G401.6 (cell line): ENCODE measurements around the gene PLEKHA6.

ENCODE experiments used
- FAIRE-seq: peaks from 2 replicates; lab custom pipeline; 2012; peaks lifted over from hg19 to GRCh38; lab: Jason Lieb, UNC

PLEKHA6 gene

DNA sequence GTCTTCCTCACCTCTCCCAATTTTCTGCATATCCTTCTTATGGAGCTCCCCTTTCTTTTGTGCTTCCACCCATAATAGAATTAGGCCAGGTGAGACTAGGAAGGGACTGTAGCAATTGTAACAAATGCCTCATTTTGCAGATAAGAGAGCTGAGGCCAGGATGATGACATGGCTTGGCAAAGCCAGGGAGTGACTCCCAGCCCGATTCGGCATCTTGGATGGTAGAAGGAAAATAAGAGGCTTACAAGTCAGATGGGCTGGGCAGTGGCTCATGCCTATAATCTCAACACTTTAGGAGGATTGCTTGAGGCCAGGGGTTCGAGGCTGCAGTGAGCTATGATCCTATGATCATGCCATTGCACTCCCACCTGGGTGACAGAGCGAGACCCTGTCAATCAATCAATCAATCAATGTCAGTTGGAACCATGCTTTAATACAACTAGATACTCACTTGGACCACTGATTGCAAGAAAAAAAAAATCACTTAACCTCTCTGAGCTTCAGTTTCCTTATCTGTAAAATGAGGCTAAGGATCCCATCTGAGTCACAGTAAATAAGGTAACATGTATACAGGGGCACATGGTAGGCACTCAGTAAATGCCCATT lies 51.6 kb downstream of the PLEKHA6 start:
- FAIRE-seq, result no peak

DNA sequence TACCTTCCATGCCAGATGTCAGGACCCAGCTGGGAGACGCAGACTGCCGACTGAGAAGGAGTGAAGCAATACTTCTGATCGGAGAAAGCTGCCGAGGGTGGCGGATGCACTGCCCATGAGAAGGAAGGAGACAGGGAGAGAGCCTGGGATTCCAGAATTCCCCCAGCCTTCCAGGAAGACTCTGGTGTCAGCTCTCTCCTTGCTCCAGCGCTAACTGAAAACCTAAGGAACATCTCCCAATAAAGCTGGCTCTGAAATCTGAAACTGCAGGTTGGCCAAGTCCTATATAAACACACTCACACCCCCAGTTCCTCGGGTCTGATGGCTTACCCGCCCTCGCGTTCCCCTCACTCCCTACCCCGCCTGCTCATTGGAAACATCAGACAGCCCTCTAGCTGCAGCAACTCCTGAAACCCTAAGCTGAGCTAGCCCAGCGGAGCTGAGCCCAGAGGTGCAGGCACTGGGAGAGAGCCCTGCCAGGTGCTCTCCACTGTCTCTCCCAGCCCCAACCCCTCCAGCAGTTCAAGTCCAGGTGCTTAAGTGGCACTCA lies 52.3 kb downstream of the PLEKHA6 start:
- no peak for FAIRE-seq

GRCh38 chr1:204306076-204306475 lies 53.7 kb downstream of the PLEKHA6 start:
- FAIRE-seq, result no peak

- no peak for FAIRE-seq
Observed at GRCh38 chr1:204304067-204304466, 55.7 kb downstream of the PLEKHA6 start.

DNA sequence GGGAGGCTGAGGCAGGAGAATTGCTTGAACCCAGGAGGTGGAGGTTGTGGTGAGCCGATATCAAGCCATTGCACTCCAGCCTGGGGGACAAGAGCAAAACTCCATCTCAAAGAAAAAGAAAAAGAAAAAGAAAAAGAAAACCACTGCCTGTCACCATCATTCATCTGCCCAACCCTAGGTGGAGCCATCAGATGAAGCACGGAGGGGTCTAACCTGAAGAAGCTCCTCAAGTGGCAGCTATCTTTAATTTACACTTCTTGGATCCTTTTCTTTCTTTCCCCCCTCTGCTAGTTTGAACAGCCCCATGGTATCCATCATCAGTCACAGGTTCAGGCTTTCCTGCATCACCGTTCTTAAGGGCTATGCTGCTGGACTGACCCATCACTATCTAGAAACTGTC lies 57.0 kb downstream of the PLEKHA6 start:
- FAIRE-seq, result no peak

GRCh38 chr1:204301171-204301957 lies 58.4 kb downstream of the PLEKHA6 start:
- FAIRE-seq, result no peak

GRCh38 chr1:204299814-204300365 lies 59.8 kb downstream of the PLEKHA6 start:
- no peak for FAIRE-seq

DNA sequence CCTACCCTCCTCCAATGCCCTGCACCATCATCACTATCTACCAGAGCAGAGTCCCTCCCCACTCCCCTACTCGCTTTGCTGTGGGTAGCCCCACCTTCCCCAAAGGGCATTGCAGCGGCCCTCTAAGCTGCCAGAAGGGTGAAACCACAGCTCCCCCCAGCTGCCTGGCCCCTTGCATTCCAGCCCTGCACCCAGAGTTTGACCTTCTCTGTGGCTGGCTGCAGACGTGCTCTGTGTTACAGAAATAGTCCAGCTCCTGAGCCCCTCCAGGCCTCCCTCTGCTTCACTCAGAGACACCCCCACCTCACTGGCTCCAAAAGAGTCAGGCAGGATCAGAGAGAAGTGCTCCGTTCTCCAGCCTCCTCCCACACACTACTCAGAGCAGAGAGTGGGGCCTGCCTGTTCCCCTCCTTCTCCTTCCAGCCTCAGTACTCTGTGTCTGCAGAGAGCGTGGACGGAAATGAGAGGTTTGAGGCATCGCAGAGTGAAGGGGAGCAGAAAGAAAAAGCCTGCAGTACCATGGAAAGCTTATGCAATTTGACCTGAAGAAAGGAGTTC lies 63.2 kb downstream of the PLEKHA6 start:
- no peak for FAIRE-seq

DNA sequence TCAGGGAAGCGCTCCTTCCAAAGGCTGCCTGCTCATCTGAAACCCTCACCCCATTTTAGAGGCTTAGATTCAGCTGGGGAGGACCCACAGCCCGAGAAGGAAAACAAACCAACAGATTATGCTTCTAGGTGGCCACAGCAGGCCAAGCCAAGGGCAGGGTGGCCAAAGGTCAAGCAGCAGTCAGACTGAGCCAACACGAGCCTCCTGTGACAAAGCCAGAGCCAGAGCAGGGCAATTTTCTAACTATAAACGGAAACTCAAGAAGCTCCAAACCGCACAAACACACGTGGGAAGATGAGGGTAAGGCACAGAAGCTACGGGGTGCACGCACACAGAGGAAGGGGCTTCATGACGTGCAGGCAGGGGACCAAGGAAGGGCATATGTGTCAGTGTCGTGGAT lies 64.1 kb downstream of the PLEKHA6 start:
- FAIRE-seq, result no peak

DNA sequence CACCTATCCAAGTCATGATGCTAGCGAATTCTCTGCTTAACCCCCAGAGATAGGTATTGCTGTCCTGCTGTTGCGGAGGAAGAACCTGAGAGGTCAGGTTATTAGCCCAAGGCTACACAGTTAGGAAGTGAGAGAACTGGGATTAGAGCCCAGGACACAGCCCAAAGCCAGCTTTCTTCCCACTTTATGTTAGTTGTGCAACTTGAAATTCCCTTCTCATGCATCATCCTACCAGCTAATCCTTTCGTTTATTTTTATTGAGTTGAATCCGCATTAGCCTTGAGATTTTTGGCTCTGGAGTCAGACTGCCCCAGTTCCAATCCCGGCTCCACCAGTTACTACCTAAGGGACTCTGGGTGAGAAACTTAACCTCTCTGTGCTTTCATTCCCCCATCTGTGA lies 65.4 kb downstream of the PLEKHA6 start:
- no peak for FAIRE-seq

- no peak for FAIRE-seq
Observed at GRCh38 chr1:204293605-204294337, 66.0 kb downstream of the PLEKHA6 start.

DNA sequence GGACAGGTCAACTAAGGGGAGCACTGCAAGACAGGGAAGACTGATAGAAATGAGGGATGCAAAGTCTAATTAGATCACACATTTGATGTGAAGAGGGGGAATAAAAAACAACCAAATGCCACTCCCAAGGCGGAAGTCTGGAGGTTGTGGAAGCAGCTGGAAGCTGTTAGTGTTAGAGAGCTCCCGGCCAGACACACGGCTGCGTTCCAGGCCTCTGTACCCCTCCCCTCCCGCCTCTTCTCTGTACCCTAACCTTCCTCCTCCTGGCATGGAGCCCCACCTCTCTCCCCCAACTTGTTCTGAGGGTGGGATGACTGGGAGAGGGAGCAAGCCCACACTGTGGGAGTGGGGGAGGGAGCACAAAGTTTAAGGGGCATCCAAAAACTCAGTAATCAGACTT lies 67.0 kb downstream of the PLEKHA6 start:
- no peak for FAIRE-seq

- no peak for FAIRE-seq
Observed at GRCh38 chr1:204289280-204289679, 70.4 kb downstream of the PLEKHA6 start.

GRCh38 chr1:204288021-204288588 lies 71.6 kb downstream of the PLEKHA6 start:
- no peak for FAIRE-seq

DNA sequence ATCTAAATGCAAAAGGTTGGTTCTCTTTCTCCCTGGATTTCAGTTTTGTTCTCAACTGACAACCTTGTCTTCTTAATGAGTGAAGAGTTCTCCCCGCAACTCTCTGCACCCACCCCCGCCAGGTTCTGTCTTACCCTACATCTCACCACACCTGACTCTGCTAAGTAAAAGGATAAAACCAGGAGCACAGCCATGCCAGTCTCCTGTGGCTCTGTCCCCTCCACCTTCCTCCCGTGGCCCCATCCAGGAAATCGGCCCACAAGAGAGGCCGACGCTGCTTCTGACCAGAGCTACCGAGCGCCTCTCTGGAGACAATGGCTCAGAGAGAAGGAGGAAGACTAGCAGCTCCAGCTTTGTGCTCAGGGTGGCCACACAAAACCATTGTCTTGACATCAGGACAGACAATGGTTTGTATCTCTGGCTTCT lies 72.2 kb downstream of the PLEKHA6 start:
- no peak for FAIRE-seq

DNA sequence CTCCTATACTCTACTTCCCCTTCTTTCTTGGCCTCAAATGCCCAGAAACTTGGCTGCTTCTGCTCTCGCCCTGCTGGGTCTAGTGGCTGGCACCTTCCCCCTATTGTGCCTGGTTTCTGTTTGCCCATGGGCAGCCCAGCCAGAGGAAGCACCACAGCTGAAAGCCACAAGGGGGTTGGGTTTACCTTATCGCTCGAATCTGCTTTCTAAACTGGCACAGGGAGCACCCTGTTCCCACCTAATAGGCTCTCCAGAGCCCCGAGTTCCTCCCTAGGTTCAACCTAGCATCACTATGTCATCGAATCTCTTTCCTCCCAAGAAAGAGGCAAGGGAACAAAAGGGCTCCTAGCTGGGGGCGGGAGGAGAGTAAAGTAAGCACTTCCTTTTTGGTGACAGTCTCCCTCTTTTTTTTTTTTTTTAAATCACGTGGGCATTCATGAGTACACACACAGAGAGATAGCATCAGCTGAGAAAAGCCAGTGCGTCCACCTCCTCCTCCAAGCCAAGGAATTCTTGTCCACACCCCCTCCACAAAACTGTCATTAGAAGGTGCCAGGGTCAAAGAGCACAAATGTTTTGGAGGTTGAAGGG lies 72.8 kb downstream of the PLEKHA6 start:
- no peak for FAIRE-seq

- FAIRE-seq, result no peak
Observed at GRCh38 chr1:204286315-204286714, 73.4 kb downstream of the PLEKHA6 start.

DNA sequence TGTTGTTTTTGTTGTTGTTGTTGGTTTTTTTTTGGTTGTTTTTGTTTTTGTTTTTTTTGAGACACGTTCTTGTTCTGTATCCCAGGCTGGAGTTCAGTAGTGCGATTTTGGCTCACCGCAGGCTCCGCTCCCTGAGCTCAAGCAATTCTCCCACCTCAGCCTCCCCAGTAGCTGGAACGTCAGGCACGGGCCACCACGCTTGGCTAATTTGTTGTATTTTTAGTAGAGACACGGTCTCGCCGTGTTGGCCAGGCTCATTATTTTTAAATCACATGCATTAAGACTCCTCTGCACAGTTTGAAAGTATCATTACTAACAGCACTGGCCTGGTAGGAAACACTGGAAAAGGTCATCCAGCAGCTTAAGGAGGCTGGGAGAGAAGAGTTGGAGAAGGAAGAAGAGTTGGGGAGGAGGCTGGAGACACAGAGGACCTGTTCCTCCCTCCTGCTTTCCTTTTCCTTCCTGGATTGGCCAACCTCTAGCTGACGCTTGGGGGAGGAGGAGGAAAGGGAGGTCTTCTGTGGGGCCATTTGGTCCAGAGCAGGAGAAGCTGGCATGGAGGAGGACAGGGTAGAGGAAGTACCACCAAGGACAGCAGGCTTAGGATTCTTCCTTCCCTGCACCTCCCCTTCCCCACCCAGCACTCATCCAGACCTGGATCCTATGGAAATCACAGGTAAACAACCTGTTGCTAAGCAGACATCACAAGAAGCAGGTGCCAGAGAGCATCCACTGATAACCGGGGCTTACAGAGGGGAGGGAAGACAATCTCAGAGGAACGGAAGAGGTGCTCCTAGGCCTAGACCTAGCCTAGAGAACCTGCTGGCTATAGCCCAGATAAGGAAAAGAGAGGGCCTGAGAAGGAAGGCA lies 74.1 kb downstream of the PLEKHA6 start:
- FAIRE-seq, result no peak

- FAIRE-seq, result no peak
Observed at GRCh38 chr1:204284929-204285328, 74.8 kb downstream of the PLEKHA6 start.
